Spinal cord (tissue), 10 donors: ENCODE measurements around the gene DLG4. TPM values are rescaled to one million over a fixed set of nuclear protein-coding genes. Genes with fewer than 3 reads are reported as not detected.
"Not testable (repeated sequence)": the region's sequence is repeated elsewhere in the genome, so short reads cannot be mapped to it uniquely, and the experiment has no call there.

Source experiments
- DNase-seq, 6 donors: peaks; one replicate each; pipeline versions ENCODE4 v3.0.0 to v3.0.0-alpha.2; 2013 to 2015; ENCODE audit warnings: low spot score in 6 of 6, low read depth in 4 of 6
- H3K27ac ChIP-seq: one replicate; pipeline ENCODE4 v1.5.1; 2013; ENCODE audit warnings: low read depth, low read length, control low read depth
- H3K27me3 ChIP-seq: one replicate; pipeline ENCODE4 v1.6.1; 2013; ENCODE audit warnings: low read length; ENCODE audit not compliant: control insufficient read depth, insufficient read depth
- H3K36me3 ChIP-seq: one replicate; pipeline ENCODE4 v1.6.1; 2013; ENCODE audit warnings: low read length; ENCODE audit not compliant: control insufficient read depth, insufficient read depth
- H3K4me1 ChIP-seq: one replicate; pipeline ENCODE4 v1.6.1; 2013; ENCODE audit warnings: low read length; ENCODE audit not compliant: control insufficient read depth, insufficient read depth
- H3K4me3 ChIP-seq: one replicate; pipeline ENCODE4 v1.5.1; 2013; ENCODE audit warnings: low read depth, low read length, control low read depth
- H3K9me3 ChIP-seq: one replicate; pipeline ENCODE4 v1.6.1; 2013; ENCODE audit warnings: low read length; ENCODE audit not compliant: control insufficient read depth, insufficient read depth
- WGBS: methylation state at CpG from one replicate; pipeline ENCODE4 v1.1.5; 2013; ENCODE audit warnings: missing lambda C conversion rate; ENCODE audit not compliant: insufficient coverage; 5-methylcytosine and 5-hydroxymethylcytosine counted together
- polyA plus RNA-seq, 2 donors: library from polyadenylated mRNA; unstranded; fragments of 120-200 nt; gene quantifications; one replicate each; pipeline ENCODE4 v1.2.1, GENCODE V29; 2013; ENCODE audit not compliant: insufficient read length in 2 of 2
- total RNA-seq, 2 donors: library from RNA; depleted of rRNA in 1 of 2; stranded (reverse); fragments of 120-200 nt in 1 of 2; fragments of >200 nt in 1 of 2; gene quantifications; one replicate each; pipeline versions ENCODE4 v1.2.3 to v1.2.4, GENCODE V29; 2013 to 2014
- donor health status: healthy.

Gene DLG4
- total and polyA plus RNA-seq, 4 donors = 50.6 to 203 (median 138) TPM

- H3K27ac ChIP-seq = not testable (repeated sequence)
- WGBS = 92% methylated on average over 15 of the region's 18 CpGs
Measured at GRCh38 chr17:7172522-7173191, 47.0 kb downstream of the DLG4 start.

GRCh38 chr17:7169565-7169908 lies 50.1 kb downstream of the DLG4 start:
- WGBS = 97% methylated on average over 3 of the region's 7 CpGs

More at GRCh38 chr17:7172522-7173191, 47.0 kb downstream of the DLG4 start:
- not testable (repeated sequence) for H3K4me3 ChIP-seq, H3K27me3 ChIP-seq, DNase-seq, H3K9me3 ChIP-seq
- Histone ChIP-seq H3K4me1 (peaks cover 26% of the 10 kb centered on the region), H3K36me3 (peaks cover 17% of the 10 kb centered on the region)

GRCh38 chr17:7168841-7169564 lies 50.6 kb downstream of the DLG4 start:
- not testable (repeated sequence) for H3K4me3 ChIP-seq, H3K27ac ChIP-seq, H3K4me1 ChIP-seq, H3K36me3 ChIP-seq, DNase-seq, H3K9me3 ChIP-seq, H3K27me3 ChIP-seq
- 100% methylated on average over 2 of the region's 10 CpGs for WGBS

More at GRCh38 chr17:7169565-7169908, 50.1 kb downstream of the DLG4 start:
- not testable (repeated sequence) for H3K27me3 ChIP-seq, H3K4me3 ChIP-seq, H3K27ac ChIP-seq, DNase-seq, H3K9me3 ChIP-seq
- Histone ChIP-seq H3K36me3 (peaks cover 13% of the 10 kb centered on the region), H3K4me1 (peaks cover 12% of the 10 kb centered on the region)

GRCh38 chr17:7167832-7168231 lies 51.8 kb downstream of the DLG4 start:
- no peak for DNase-seq
- no peaks in the 10 kb centered on the region for H3K27me3 ChIP-seq
- H3K36me3 ChIP-seq = no peaks in the 10 kb centered on the region
- H3K4me1 ChIP-seq = no peaks in the 10 kb centered on the region
- no peaks in the 10 kb centered on the region for H3K9me3 ChIP-seq
- whole genome bisulfite sequencing = no CpG with 5 or more reads among the region's 4 CpGs
- H3K4me3 ChIP-seq = no peak overlapping the region
- no peak overlapping the region for H3K27ac ChIP-seq

GRCh38 chr17:7166873-7167272 lies 52.8 kb downstream of the DLG4 start:
- DNase-seq = no peak
- no peaks in the 10 kb centered on the region for H3K36me3 ChIP-seq

GRCh38 chr17:7159571-7159970 lies 60.1 kb downstream of the DLG4 start:
- not testable (repeated sequence) for H3K36me3 ChIP-seq, H3K27ac ChIP-seq, DNase-seq, H3K4me1 ChIP-seq, H3K4me3 ChIP-seq, H3K9me3 ChIP-seq, H3K27me3 ChIP-seq
- 88% methylated on average over 3 of the region's 10 CpGs for WGBS

More at GRCh38 chr17:7166873-7167272, 52.8 kb downstream of the DLG4 start:
- Histone ChIP-seq H3K4me3 (no peak overlapping the region), H3K27ac (no peak overlapping the region), H3K9me3 (no peaks in the 10 kb centered on the region), H3K4me1 (no peaks in the 10 kb centered on the region), H3K27me3 (no peaks in the 10 kb centered on the region)
- WGBS = 96% methylated on average over 6 of the region's 7 CpGs

GRCh38 chr17:7158424-7158823 lies 61.2 kb downstream of the DLG4 start:
- H3K36me3 ChIP-seq, H3K27ac ChIP-seq, H3K27me3 ChIP-seq, DNase-seq, H3K4me1 ChIP-seq, H3K9me3 ChIP-seq, H3K4me3 ChIP-seq: not testable (repeated sequence)
- WGBS = 100% methylated on average over 5 of the region's 10 CpGs

- WGBS = no CpG with 5 or more reads among the region's 10 CpGs
- no peaks in the 10 kb centered on the region for H3K9me3 ChIP-seq
- no peak overlapping the region for H3K27ac ChIP-seq
- no peak for DNase-seq
- no peaks in the 10 kb centered on the region for H3K4me1 ChIP-seq
- H3K36me3 ChIP-seq = no peaks in the 10 kb centered on the region
- no peak overlapping the region for H3K4me3 ChIP-seq
- H3K27me3 ChIP-seq = no peaks in the 10 kb centered on the region
Measured at GRCh38 chr17:7156342-7156940, 63.2 kb downstream of the DLG4 start.

- Histone ChIP-seq H3K4me1 (peaks cover 9% of the 10 kb centered on the region), H3K9me3 (no peaks in the 10 kb centered on the region), H3K4me3 (no peak overlapping the region), H3K27ac (no peak overlapping the region), H3K27me3 (no peaks in the 10 kb centered on the region), H3K36me3 (no peaks in the 10 kb centered on the region)
- no peak for DNase-seq
- 89% methylated on average over 2 of the region's 3 CpGs for WGBS
Measured at GRCh38 chr17:7147772-7148171, 71.9 kb downstream of the DLG4 start.
